COLO668 (cell line): ENCODE results near the gene SIVA1.
A peak's percentile ranks its signal among the peaks of the same experiment; 100 is the strongest.
"Not testable (repeated sequence)": the region's sequence is repeated elsewhere in the genome, so short reads cannot be mapped to it uniquely, and the experiment has no call there.

Experiments
- DNase-seq: peaks from one replicate; lab custom pipeline; 2025; ENCODE audit not compliant: unreplicated experiment; lab: John Stamatoyannopoulos, UW

The SIVA1 gene

DNA sequence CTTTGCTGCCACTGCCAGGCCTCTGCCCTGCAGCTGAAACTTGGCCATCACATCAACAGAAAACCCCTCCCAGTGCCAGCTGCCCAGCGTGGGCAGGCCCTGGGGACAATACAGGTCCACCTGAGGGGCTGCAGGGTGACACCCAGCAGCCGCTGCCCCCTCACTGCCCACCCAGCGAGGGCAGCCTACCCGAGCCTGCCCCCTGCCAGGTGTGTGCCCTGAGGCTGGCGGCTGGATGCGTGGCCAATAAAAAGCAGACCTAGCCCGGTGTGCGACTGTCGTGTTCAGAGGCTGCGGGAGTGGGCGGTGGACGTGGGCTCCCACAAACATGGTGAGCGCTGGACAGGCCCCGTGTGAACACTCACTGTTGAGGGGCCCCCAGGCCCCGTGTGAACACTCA lies 33.6 kb upstream of the SIVA1 start:
- no peak for DNase-seq

DNA sequence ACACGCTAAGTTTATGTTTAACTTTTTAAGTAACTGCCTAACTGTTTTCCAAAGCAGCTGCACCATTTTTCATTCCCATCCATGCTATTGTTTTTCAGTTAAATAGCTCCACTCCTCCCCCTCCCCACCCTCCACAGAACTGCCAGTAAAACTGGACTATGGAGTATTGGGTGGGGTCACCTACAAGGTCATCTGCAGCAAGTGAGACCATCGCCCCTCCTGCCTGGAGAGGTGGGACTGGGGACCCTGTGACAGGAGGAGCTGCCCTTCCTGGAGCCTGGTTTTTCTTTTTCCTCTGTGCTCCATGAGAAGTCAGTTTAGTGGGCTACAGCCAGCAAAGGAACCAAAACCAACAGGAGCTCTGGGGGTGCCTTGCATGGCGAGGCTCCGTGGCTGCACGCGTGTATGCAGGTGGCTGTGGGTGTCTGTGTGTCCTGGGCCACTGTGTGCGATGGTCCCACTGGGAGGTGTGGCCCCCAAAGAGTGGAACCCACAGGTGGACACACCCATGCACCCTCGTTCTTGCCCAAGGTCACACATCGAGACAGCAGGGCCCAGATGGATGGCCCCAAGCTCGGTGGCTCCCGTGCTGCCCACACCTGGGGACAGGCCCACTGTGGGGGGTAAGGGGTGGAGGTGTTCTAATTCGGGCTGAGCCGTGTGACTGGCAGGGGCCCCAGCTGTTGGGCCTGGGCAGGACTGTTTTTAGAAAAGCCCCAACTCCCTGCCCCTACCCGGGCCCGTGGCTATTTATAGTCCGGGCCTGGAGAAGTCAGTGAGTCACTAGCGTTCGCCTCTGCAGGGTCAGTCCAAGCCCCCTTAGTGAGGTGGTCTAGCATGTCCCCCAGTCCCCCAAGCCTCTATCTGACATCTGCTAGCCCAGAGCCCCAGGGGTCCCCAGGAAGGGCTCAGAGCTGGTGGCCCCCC lies 31.2 kb upstream of the SIVA1 start:
- no peak for DNase-seq

DNA sequence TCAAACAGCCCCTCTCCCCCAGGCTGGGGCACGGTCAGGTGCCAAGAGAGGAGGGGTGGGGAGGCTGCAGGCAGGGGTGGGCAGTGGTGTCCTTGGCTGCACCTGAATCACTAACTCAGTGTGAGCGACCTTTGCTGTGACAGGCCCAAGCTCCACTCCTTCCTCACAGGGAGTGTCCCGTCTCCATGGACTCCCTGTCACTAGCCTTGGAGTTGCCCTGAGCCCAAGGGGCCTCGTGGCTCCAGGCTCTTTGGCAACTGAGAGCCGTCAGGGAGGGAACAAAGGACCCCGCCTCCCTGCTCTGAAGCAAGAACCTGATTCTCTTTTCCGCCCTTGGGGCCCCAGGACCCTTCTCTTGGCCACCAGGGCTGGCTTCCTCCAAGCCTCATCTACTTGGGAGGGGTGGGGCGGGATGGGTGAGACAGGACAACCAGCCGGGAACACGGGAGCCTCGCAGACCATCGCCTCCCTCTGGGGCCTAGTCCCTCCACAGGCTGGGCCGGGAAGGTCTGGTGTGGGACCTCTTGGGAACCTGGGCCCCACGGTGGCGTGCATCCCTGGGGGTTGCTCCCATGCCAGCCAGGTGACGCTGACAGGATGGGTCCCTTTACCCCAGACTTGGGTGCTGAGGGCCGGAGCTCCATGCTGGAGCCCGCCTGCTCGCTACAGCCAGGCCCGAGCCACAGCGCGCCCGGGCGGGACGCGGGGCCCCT lies 29.9 kb upstream of the SIVA1 start:
- no peak for DNase-seq

- DNase-seq, result peak; percentile 56
Measured at GRCh38 chr14:104723651-104724406, 29.1 kb upstream of the SIVA1 start, which contains the start of gene ADSS1. Gene ADSS1, plus strand, starts transcription at chr14:104724229. Its CDS starts 42 bp downstream, at chr14:104724271.

DNA sequence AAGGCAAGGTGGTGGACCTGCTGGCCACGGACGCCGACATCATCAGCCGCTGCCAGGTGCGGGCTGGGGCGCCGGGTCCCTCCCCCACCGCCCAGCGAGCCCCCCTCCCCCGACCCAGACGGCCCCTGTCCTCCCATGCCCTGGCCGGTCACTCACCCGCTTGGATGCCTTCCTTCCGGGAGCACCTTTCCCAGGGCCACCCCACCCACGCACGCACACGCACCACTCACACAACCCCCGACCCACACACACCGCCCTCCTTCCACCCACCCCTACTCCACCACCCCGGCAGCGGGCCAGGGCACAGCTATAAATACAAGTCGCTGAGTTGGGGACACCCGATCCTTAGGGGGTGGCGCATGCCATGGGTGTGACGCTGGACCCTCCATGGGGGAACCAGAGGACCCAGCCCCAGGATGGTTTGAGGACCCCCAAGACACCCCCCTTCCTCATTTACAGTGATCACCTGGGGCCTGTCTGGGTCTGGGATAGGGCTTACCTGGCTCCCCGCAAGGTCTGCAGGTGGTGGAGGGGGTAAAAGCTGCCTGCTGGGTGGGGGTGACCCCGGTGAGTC lies 28.5 kb upstream of the SIVA1 start:
- peak; percentile 36 for DNase-seq

- DNase-seq, result peak; percentile 41
Measured at GRCh38 chr14:104724981-104725771, 27.8 kb upstream of the SIVA1 start.

DNA sequence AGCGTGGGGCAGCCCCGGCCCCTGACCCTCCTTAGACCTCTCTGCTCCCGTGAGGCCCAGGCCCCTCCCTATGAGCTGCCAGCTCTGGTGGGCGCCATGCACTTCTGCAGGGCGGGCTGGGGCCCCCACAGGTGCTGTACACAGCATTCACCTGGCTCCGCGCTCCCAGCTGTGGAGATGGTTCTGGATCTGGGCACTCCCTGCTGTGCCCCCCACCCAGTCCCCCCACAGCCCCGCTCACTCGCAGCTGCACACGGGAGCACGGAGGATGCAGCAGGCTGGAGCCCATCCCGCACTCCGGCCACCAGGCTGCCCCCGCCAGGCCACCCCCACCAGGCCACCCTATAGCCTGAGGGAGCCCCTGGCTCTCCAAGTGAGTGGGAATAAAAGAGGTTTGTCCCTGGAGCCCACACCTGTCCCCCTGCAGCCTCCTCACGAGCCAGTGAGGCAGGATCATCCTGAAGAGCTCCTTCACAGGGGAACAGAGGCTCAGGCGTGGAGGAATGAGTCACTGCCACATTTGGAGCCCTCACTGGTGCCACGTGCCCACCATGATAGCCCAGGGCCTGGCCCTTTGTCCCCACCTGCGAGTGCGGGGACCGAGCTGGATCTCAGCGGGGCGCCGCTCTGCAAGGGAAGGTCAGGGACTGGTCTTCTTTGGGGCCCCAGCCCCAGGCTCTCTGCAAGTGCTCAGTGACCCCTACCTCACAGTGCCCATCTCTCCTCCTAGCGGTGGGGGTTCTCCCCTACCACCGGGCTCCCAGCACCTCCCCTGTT lies 27.0 kb upstream of the SIVA1 start:
- no peak for DNase-seq

DNA sequence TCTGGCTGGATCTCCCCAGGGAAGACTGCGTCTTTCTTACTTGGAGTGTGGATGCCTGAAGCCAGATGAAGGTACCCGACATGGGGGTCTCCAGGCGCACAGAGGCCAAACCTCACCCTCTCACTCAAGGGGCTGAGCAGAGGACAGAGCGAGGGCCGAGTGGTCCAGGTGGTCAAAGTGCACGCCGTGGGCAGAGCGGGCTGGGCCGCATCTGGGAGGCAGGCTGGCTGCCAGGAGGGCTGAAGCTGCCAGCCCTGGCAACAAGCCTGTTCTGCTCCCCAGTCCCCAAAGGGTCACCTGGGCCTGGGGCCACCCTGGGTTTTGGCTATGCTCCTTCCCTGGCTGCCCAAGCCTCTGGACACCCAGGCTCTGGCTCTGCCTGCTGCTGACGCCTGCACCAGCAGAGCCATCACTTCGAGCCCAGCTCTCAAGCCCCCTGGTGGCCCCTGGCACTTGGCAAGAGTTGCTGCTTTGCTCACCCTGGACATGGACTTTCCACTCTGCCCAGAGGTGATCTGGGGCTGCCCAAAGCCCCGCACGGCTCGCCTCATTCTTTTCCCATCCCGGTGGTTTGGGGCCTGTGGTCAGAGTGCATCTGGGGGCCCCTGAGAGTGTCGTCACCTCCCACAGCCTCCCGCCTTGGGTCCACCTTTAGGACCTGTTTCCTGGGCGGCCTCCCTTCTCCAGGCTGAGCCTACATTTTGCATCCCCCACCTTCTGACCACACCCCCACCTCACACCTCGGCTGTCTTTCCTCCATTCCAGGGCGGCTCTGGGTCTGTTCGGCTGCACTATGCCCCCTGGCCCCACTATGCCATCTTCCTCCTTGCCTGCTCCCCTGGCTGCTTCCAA lies 26.1 kb upstream of the SIVA1 start:
- DNase-seq, result peak; percentile 16

DNA sequence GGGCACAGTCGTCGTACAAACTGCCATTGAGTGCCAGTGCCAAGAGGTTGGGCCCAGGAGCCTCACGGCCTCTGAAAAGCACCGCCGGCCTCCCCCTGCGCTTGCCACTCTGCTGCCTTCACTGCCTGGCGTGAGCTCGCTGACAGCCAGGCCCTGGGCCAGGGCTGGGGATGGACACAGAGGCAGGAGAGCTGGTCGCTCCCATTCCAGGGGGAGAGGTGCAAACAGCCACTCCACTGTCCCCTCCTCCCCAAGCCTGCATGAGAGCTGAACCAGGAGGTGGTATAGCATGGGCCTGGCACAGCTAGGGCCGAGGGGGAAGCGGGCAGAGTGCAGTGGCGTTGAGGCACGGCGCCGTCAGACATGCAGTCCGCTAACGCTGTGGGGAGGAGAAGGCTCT lies 24.3 kb upstream of the SIVA1 start:
- no peak for DNase-seq

- not testable (repeated sequence) for DNase-seq
Measured at GRCh38 chr14:104729176-104729834, 23.6 kb upstream of the SIVA1 start.

- DNase-seq, result no peak
Measured at GRCh38 chr14:104729835-104730181, 23.1 kb upstream of the SIVA1 start.

DNA sequence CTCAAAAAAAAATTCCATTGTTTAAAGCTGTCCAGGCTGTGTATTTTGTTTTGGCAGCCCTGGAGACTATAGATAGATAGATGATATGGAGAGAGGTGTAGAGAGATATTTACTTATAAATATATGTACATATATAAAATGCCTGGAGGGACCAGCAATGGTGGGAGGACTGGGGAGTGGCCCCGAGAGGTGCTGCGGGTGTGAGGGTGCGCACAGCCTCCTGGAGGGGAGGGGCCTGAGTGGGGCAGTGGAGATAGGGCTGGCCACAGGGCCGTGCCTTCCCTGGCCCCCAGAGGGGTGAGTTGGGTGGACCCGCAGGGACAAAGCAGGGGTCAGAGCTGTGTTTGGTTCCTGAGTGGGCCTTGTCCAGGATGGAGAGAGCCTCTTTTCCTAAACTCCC lies 22.5 kb upstream of the SIVA1 start:
- no peak for DNase-seq

DNA sequence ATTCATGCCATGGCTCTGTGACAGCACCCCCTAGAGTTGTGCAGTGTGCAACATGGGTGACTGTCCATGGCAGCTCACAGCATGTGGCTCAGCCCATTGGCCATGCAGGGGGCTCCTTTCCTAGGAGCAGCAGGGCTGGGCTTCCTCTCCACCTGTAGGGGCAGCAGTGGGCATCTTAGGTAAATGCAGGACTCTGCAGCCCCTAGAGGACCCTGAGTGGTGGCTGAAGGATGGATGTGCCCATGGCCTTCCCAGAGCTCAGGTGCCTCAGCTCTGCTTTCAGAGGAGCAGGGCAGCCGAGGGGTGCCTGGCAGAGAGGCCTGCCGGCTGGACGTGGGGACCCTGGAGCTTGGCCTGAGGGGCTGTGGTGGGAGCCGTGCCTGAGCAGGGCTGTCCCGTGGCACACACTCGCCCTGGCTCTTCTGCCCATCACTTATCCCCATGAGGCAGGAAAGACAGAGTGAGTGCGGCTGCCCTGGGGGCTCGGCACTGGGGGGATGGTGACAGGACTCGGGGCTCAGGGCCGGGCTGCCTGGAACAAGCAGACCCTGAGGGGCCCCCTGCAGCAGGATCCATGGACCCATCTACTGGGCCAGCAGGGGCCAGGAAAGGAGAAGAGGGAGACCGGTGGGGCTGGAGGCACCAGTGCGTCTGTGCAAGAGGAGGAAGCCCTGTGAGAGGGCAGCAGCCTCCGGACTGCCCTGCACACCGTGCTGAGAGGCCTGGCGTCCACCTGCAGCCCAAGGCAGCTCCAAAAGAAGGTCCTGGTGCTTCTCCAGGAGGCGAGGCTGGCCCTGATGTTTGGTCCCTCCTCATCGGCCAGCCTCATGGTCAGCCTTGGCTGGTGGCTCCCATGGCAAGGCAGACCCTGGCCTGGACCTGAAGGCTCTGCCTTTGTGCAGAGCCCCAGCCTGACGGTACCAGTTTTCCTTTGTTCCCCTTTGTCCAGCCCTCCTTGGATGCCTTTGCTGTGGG lies 21.3 kb upstream of the SIVA1 start:
- no peak for DNase-seq

- no peak for DNase-seq
Measured at GRCh38 chr14:104732355-104732804, 20.6 kb upstream of the SIVA1 start.

- DNase-seq, result no peak
Measured at GRCh38 chr14:104732931-104733681, 19.8 kb upstream of the SIVA1 start.

GRCh38 chr14:104734051-104734587 lies 18.8 kb upstream of the SIVA1 start:
- DNase-seq, result no peak
